Measurements from ENCODE around the gene PIGH. TPM values are rescaled to one million over a fixed set of nuclear protein-coding genes. Genes with fewer than 3 reads are reported as not detected.

Gene PIGH
- total and polyA plus RNA-seq, 3 donors from 2014 or later: 44.1 to 69.3 (median 45.2) TPM

DNA sequence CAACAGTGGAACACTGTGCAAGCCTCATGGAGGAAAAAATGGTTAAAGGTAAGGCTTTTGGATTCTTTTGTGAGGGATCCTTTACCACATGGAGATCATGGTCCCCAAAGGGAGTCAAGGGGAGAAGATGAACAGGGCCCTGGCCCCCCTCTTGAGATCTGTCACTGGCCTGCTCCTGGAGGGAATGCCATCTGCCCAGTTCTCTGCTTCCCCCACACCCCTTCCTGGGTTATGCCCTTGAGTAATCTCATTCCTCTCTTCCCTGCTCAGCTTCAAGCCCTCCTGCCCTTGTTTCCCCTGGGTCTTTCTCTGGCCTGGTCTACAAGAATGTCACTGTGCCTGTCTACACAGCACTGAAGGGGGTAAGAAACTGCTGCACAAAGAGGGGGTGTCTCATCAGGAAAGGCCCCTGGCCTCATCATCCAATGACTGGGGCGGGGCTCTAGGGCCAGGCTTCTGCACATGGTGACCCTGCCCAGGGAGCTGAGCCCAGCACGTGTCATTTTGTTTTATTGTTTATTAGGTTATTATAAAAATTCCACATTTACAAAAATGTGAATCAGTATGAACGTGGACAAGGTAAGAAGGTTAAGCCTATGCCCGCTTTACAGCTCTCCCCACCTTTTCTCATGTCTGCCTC lies 30.3 kb downstream of the PIGH start:
- no peak overlapping the region for H3K4me3 ChIP-seq
- no peaks in the 10 kb centered on the region for H3K36me3 ChIP-seq (ENCODE audit: low read depth, missing control alignments)
- TF ChIP-seq, protein P1, sequence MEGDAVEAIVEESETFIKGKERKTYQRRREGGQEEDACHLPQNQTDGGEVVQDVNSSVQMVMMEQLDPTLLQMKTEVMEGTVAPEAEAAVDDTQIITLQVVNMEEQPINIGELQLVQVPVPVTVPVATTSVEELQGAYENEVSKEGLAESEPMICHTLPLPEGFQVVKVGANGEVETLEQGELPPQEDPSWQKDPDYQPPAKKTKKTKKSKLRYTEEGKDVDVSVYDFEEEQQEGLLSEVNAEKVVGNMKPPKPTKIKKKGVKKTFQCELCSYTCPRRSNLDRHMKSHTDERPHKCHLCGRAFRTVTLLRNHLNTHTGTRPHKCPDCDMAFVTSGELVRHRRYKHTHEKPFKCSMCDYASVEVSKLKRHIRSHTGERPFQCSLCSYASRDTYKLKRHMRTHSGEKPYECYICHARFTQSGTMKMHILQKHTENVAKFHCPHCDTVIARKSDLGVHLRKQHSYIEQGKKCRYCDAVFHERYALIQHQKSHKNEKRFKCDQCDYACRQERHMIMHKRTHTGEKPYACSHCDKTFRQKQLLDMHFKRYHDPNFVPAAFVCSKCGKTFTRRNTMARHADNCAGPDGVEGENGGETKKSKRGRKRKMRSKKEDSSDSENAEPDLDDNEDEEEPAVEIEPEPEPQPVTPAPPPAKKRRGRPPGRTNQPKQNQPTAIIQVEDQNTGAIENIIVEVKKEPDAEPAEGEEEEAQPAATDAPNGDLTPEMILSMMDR (IDR thresholded peaks at IDR 0.05): no peak
- TF ChIP-seq POLR2A (IDR thresholded peaks at IDR 0.05): no peak
- intact Hi-C loops (cut with DNase I; ENCODE audit: low total_unique reads): loop anchor here (5.0 kb wide), 1 partner anchor 142 kb away; no protein-coding TSS in a partner anchor
- no peak overlapping the region for H3K27ac ChIP-seq
- H3K4me1 ChIP-seq: no peaks in the 10 kb centered on the region
- H3K27me3 ChIP-seq: no peaks in the 10 kb centered on the region
- DNase-seq: no peak
- 89 to 92% methylated on average over 4 of the region's 4 CpGs for WGBS, 2 donors
- H3K9me3 ChIP-seq: no peaks in the 10 kb centered on the region

DNA sequence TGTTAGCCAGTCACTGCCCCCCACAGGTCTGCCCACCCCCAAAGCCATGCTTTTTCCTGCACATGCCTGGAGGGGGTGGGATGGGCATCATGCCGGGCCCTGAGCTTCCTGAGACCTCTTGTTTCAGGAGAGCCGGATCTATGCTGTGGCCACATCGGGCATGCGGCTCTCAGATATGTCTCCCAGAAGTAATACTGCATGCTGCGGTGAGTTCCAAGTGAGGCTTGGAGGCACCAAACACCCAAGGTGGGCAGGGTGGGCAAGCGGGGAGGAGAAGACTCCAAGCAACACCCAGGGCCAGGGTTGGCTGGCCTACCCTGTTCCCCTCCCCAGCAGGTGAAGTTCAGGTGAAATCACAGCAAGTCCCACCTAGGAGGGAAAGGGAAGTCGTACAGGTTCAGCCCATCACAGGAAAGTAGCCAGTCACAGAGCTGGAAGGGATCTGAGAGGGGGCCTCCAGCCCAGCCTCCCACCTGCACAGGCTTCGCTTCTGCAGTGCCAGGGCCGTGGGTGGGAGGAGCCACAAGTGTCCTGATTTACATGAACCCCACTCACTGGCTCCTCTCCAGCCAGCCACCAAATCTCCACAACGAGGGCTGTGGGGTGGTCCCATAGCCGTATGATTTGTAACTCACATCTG lies 30.9 kb downstream of the PIGH start:
- H3K36me3 ChIP-seq (ENCODE audit: low read depth, missing control alignments): no peaks in the 10 kb centered on the region
- H3K4me3 ChIP-seq: no peak overlapping the region
- H3K27me3 ChIP-seq: no peaks in the 10 kb centered on the region
- no peak for TF ChIP-seq POLR2A (IDR thresholded peaks at IDR 0.05)
- TF ChIP-seq, protein P1 (IDR thresholded peaks at IDR 0.05): no peak
- H3K9me3 ChIP-seq: no peaks in the 10 kb centered on the region
- no peak overlapping the region for H3K27ac ChIP-seq
- DNase-seq: no peak
- H3K4me1 ChIP-seq: no peaks in the 10 kb centered on the region
- intact Hi-C loops (cut with DNase I; ENCODE audit: low total_unique reads): loop anchor here (5.0 kb wide), 1 partner anchor 142 kb away; no protein-coding TSS in a partner anchor
- 81% methylated on average over 10 of the region's 11 CpGs for WGBS, 2 donors

DNA sequence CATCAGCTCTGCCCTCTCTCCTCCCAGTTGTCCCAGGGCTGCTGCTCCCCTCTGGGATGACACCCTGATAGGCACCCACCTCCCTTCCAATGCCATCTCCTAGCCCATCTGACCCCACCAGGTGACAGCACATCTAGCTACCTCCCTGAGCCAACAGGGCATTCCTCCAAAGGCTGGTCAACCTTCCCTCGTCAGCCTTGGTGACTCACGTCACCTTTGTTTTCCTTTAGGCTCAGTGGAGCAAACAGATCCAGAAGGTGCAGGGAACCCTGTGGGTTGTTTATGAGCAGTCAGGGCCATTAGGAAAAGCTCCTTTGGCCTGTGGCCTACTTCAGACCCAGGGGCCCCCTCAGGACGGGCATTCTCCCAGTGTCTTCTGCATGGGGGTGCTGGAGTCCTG lies 32.4 kb downstream of the PIGH start:
- DNase-seq: no peak
- H3K27me3 ChIP-seq: no peaks in the 10 kb centered on the region
- no peak overlapping the region for H3K4me3 ChIP-seq
- H3K9me3 ChIP-seq: no peaks in the 10 kb centered on the region
- intact Hi-C loops (cut with DNase I; ENCODE audit: low total_unique reads): loop anchor here (5.0 kb wide), 1 partner anchor 140 kb away; no protein-coding TSS in a partner anchor
- H3K4me1 ChIP-seq: no peaks in the 10 kb centered on the region
- no peak for TF ChIP-seq POLR2A (IDR thresholded peaks at IDR 0.05)
- TF ChIP-seq, protein P1 (IDR thresholded peaks at IDR 0.05): no peak
- WGBS, 2 donors: 85 to 91% methylated on average over 3 of the region's 3 CpGs
- H3K27ac ChIP-seq: no peak overlapping the region
- H3K36me3 ChIP-seq (ENCODE audit: low read depth, missing control alignments): no peaks in the 10 kb centered on the region

DNA sequence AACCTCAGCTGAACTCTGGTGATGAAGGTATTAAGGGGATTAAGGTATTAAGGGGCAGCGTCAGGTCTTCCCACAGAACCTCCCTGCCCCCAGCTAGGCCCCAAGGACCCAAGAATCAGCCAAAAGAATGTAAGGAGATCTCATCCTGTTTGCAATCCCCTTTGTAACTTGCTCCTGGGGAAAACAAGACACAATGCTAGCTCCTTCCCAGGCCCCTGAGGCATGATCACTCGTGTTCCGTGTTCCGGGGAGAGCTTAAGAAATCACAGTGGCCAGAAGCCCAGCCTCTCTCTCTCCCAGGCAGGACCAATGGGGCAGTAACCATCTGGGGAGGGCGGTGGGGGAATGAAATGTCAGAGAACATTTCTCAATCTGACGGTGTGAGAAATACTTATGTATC lies 33.2 kb downstream of the PIGH start:
- Histone ChIP-seq H3K27ac (no peak overlapping the region), H3K36me3 (ENCODE audit: low read depth, missing control alignments) (no peaks in the 10 kb centered on the region), H3K4me1 (no peaks in the 10 kb centered on the region), H3K4me3 (no peak overlapping the region), H3K9me3 (no peaks in the 10 kb centered on the region), H3K27me3 (no peaks in the 10 kb centered on the region)
- no peak for TF ChIP-seq POLR2A (IDR thresholded peaks at IDR 0.05)
- TF ChIP-seq, protein P1 (IDR thresholded peaks at IDR 0.05): no peak
- no peak for DNase-seq
- WGBS, 2 donors: 74 to 81% methylated on average over 6 of the region's 6 CpGs
- intact Hi-C loops (cut with DNase I; ENCODE audit: low total_unique reads): loop anchor here (5.0 kb wide), 1 partner anchor 140 kb away; no protein-coding TSS in a partner anchor
